GM12873 (cell line): Measurements from ENCODE around the gene KNTC1.

Experiments used
- CTCF ChIP-seq: IDR thresholded peaks from 2 replicates; pipeline ENCODE4 v1.5.1; 2012; ENCODE audit warnings: low read depth, mild to moderate bottlenecking, moderate library complexity, low read length, control low read depth; ENCODE audit not compliant: insufficient read depth; ENCODE audit errors: missing control alignments

Gene KNTC1

GRCh38 chr12:122668268-122668667 is 141.2 kb downstream of the KNTC1 start:
- TF ChIP-seq CTCF, result no peak

GRCh38 chr12:122669397-122670070 is 142.5 kb downstream of the KNTC1 start:
- TF ChIP-seq CTCF, result no peak

DNA sequence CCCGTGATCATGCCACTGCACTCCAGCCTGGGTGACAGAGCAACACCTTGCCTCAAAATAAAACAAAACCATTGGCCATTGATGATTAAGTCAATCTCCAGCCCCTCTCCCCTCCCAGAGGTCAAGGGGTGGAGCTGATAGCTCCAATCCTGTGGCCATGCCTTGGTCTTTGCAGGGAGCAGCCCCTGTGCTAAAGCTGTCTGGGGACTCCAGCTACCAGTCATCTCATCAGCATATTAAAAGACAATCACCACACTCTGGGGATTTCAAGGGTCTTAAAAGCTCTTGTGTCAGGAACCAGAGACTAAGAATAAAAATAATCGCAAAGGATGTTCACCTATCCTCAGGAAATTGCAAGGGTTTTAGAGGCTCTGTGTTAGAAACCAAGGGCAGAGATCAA is 145.5 kb downstream of the KNTC1 start:
- no peak for TF ChIP-seq CTCF
